ENCODE results near the gene IGFALS.

Gene IGFALS

DNA sequence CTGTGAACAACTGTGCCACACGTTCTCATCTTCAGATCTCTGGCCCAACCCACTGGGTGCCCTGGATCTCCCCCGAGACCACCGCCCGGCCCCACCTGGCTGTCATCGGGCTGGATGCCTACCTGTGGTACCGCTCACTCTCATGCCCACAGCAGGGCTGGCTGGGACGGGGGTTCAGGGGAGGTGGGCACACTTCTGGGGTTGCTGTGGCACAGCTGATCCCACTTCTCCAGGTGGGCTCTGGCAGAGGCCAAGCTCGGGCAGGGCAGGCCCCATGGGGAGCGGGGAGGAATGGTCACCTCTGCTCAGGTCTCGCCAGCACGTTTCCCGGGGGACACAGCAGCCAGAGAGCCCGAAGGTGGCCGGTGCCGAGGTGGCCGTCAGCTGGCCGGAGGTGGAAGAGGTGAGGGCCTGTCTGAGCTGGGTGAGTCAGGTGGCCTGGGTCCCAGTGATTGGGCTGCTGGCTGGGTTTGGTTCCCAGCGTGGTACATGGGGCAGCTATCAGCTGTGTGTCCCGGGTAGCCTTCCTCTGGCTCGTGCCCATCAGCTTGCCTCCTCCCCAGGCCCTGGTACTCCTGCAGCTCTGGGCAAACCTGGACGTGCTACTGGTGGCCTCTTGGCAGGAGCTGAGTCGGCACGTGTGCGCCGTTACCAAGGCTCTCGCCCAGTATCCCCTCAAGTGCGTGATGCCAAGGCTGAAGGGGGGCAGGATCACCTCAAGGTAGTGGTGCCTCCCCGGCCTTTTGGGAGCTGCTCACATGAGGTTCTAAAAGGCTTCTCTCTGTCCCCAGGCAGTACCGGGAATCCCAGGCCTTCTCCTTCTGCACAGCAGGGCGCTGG, 18.3 kb downstream of the IGFALS start:
- no peak for DNase-seq

DNA sequence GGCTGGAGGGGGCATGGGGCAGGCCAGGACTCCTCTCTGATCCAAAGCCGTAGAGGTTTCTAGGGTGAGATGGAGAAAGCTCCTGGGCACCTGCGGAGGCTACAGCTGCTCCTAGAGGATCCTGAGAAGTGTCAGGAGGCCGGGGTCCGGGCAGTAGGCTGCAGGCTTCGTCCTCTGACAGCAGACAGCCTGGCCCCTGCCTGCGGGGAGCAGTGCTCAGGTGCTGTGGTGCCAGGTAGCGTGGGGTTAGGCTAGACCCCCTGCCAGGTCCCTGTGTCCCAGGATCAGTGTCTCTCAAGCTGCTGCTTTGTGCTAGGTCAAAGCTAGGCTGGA, 19.1 kb downstream of the IGFALS start:
- DNase-seq, result no peak

DNA sequence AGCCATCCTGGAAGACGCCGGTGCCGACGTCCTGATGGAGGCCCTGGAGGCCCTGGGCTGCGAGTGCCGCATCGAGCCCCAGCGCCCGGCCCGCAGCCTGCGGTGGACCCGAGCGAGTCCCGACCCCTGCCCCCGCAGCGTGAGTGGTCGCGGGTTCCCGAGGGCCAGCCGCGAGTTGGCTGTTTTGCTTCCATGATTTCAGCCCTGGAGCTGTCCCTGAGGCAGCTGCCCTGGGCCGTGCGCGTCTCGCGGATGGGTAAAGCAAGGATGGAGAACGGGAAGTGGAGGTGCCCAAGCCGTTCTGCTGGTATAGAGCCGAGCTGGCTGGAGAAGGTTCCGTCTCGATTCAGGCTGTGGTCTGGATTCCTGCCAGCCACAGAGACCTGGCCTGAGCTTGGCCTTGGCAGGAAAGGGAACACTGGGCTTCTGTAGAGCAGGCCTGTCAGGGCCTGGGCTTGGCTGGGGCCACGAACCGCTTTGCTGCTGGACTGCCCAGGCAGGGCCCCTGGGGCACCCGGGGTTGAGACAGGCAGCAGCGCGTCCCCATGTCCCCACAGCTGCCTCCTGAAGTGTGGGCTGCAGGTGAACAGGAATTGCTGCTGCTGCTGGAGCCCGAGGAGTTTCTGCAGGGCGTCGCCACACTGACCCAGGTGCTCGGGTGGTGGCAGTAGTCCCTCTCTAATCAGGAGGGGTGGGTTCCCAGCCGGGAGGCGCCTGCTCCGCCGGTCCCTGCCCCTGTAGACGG, 19.6 kb downstream of the IGFALS start:
- peak in 1 of 2 donors; percentile 60 for DNase-seq

DNA sequence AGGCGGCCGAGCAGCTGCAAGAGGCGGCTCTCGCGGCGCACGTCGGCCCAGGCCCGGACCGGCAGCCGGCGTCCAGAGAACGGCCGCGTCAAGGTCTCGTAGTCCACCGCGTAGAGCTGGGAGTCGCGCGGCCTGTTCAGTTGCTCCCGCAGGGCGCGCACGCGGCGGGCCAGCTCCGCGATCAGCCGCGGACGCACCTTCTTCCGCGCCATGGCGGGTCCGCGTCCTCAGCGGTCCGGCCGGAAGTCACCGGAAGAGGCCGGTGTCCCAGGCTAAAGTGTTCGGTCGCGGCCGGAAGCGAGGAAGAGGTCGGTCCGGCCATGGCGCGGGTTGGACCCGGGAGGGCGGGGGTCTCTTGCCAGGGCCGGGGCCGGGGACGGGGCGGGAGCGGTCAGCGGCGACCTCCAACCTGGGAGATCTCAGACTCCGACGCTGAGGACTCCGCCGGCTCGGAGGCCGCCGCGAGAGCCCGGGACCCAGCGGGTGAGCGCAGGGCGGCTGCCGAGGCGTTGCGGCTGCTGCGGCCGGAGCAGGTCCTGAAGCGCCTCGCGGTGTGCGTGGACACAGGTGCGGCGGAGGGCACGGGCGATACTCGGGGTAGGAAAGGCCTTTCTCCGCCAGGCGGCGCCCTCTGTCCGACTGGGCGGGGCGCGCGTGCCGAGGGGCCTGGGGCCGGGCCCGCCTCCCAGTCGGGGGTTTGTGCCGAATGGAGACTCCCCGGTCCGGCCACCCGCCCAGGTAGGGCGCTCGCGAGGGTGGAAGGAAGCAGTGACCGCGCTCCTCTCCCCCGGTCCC, 20.4 kb downstream of the IGFALS start, which contains the start of gene MRPS34:
TSS of gene MRPS34 (minus strand) at position 227 of the 795 bp plus-strand sequence. CDS start at position 212, 15 bp downstream.
- DNase-seq, result peak; percentile 44 to 57

DNA sequence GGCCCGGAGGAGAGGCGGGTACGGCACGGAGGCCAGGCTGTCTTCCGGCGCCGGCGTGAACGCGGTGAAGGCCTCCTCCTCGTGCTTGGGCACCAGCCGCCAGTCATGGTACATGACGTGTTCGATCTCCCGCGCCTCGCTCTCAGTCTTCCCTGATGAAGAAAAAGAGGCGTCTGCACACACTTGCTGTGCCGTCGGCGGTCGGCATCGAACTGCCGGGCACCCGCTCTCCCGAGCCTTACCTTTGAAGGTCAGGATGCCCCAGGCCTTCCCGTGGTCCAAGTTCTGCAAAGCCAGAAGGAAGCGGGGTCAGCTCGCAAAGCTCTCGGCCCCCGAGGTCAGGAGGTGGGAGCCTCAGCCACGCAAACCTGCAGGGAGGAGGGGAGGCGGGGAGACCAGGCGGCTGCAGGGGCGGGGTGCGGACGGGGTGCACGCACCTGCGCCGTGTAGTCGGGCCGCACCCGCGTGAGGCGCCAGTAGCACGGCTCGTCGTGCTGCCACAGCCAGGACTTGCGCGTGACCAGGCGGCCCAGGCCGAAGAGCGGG, 21.1 kb downstream of the IGFALS start, which contains the start of gene EME2:
TSS of gene EME2 (plus strand) at position 449 of the 546 bp plus-strand sequence. CDS start 418 bp downstream, outside the sequence.
- no peak for DNase-seq

DNA sequence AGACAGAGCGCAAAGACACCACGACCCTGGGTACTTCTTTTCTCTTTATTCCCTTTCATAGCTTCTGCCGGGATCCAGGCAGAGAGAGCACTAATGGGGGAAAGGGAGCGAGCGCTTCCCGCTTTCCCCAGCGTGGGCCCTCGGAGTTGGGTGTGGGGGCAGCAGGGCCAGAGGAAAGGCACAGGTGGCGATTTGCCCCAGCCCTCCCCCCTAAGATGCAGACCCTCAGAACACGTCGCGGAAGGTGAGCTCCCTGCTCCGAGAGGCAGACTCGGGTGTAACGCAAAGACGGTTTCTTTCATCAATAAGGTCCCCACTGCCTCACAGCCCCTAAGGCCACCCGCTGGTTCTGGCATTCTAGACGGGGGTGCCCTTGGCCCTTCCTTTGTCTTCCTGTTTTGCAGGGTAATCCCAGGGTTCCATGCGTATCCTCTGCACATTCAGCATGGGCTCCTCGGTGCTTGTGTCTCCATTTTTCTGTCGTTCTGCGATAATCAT, 21.6 kb downstream of the IGFALS start:
- no peak for DNase-seq

DNA sequence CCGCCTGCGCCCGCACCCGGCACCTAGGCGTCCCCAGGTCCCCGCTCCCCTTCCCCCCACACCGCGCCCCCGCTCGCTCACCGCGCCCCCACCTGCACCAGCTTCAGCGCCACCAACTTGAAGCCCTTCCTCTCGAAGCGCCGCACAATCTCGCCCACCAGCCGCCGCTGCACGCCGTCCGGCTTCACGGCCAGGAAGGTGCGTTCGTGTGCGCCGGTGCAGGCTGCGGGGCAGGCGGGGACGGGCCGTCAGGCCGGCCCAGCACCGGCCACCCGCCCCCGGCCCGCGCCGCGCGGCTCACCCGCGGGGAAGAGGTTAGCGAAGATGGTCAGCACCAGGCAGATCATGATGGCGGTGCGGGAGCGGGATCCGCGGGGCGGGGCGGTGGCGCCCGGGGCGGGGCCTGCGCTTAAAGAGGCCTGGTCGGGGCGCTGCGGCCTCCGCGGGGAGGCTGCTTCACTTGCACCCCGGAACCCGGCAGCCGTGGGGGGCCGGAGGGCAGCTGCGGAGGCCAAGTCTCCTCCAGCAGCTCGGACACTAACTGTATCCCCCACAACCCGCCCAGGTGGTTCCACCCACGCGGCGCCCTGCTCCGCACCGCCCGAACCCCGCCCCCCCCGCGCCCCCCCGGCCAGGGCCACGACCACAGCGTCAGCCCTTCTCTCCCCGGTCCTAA, 22.2 kb downstream of the IGFALS start, which contains the start of gene NME3:
TSS of gene NME3 (minus strand) at position 356 of the 676 bp plus-strand sequence. CDS start at position 347, 9 bp downstream.
- DNase-seq, result peak; percentile 10 to 39

DNA sequence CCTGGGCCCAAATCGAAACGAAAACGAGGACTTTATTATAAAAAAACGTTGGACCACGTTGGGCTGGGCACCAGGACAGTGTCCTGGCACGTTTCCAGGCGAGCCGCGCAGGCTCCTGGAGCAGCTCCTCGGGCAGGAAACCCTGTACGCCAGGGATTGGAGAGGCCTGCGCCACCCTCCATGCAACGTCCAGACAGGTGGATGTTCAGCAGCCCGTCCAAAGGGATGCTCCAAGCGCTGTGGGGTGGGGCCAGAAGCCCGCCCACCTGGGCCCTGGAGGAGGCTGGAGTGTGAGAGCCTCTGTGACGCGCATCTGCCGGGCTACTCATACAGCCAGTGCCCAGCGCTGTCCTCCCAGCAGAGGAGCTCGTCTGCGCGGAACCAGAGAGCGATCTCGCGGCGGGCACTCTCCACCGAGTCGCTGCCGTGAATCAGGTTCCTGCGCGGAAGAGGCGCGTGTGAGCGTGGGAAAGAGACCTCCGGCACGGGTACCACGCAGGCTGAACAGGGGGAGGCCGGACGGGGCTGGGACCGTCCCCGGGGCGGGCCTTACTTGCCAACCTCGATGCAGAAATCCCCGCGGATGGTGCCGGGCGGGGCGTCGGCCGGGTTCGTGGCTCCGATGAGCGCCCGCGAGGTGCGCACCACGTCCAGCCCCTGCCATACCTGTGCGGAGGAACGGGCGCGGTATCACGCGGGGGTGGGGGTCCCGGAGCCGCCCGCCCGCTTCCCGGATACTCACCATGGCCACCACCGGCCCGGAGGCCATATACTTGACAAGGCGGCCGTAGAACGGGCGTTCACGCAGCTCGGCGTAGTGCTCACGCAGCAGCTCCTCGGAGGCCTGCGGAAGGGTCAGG, 22.9 kb downstream of the IGFALS start:
- DNase-seq, result no peak

DNA sequence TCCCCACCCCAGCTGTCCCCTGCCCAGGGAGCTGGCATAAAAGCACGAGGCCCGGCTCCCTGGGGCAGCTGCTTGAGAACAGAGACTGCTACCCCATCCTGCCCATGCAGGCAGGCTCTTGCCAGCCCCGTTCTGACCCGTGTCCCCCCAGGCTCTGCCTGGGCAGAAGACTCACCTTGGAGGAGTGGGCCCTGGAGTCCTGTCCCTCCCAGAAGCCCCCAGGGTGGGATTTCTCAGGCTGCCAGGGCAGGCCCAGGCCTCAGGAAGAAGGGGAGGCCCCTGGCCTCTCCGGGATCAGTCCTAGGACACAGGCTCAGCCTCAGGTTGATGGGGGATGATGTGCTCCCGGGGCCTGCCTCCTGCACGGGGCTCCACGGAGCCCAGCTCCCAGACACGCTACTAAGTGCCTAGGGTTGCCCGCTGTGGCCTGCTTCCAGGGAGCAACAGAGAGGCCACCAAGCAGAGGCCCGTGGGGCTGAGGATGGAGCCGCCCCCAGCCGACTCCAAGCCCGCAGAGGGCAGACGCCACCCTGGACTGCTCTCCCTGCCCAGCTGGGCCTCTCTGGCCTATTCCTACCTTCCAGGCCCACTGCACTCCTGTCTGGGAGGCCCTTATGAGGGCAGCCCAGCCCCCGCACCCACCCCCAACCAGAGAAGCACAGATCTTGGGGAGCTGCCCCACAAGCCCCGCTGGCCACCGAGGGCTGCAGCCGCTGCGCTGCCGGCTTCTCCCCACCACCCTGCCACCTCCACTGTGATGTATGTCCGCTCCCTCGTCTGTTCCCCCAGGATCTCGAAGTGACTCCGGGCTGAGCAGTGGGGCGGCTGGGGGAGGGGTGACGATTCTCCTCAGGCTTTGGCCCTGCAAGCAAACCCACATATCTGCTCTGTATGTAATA, 23.9 kb downstream of the IGFALS start:
- no peak for DNase-seq

DNA sequence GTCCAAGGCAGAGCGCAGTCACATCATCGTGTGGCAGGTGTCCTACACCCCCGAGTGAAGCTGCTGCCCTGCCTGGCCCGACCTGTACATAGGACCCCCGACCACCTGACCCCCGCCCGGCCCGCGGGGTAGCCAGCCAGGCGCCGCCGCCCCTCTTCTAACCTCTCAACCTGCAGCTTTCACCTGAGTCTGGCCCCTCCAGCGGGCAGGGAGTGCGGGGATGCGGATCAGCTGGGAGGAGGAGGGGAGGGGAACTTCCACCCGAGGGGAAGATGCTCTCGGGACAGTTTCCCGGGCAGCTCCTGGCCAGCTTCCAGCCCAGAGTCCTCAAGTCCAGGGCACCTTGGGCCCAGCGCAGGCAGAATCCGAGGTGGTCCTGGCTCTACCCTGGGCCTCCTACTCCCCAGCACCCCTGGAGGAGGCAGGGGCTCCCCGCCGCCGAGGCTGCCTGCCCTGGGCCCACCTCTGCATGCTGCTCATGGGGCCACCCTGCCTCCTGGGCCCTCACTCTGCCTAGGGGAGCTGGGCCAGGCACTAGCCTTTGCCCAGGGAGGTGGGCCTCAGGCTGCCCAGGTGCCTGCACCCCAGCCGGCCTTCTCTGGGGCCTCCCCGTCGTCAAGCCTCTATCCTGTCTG, 24.6 kb downstream of the IGFALS start:
- DNase-seq, result no peak

DNA sequence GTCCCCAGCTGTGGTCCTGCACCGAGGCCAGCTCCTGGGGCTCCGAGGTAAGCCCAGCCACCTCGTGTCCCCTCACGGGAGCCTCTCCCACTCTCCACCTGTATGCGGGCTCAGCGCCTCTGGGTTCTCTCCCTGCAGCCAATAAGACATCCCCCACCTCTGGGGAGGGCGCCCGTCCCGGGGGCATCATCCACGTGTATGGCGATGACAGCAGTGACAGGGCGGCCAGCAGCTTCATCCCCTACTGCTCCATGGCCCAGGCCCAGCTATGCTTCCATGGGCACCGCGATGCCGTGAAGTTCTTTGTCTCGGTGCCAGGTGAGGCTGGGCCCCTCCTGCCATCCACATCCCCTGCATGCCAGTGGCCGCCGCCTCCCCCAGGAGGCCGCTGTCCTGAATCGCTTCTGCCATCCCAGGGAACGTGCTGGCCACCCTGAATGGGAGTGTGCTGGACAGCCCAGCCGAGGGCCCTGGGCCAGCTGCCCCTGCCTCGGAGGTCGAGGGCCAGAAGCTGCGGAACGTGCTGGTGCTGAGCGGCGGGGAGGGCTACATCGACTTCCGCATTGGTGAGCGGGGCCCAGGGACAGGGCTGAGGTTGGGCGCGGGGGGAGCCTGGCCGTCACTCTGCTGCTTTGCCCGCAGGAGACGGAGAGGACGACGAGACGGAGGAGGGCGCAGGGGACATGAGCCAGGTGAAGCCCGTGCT, 25.3 kb downstream of the IGFALS start:
- no peak for DNase-seq

DNA sequence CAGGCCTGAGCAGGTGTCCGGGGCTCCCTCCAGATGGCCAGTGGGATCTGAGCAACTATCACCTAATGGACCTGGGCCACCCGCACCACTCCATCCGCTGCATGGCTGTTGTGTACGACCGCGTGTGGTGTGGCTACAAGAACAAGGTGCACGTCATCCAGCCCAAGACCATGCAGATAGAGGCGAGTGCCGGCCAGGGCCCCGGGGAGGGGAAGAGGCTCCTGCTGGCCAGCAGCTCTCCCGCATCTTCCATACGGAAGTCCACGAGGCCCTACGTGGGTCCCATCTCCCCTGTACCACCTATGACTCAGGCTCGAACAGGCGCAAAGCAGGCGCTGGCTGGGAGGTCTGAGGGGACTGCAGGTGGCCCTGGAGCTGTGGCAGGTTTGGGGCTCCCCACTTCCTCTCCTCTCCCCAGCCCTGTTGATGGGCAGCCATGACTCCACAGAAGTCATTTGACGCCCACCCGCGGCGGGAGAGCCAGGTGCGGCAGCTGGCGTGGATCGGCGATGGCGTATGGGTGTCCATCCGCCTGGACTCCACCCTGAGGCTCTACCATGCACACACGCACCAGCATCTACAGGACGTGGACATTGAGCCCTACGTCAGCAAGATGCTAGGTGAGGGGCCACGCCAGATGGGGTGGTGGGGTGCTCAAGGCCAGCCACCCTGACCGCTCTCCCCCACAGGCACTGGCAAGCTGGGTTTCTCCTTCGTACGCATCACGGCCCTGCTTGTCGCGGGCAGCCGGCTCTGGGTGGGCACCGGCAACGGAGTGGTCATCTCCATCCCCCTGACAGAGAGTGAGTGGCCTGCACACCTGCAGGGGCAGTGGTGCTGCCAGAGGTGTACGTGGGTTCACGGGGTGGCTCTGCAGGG, 26.1 kb downstream of the IGFALS start:
- no peak for DNase-seq

DNA sequence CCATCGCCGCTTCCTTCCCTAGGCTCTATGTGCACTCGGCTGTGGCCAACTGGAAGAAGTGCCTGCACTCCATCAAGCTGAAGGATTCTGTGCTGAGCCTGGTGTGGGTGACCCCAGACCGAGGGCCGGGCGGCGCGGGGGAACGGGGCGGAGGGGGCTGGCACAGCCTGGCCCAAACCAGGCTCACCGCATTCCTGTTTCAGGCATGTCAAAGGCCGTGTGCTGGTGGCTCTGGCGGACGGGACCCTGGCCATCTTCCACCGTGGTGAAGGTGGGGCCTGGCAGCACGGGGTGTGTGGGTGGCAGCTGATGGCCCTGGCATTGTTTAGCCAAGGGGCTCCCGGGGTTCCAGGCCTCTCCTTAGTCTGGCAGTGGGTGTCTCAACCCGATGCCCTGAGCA, 26.8 kb downstream of the IGFALS start:
- no peak for DNase-seq

DNA sequence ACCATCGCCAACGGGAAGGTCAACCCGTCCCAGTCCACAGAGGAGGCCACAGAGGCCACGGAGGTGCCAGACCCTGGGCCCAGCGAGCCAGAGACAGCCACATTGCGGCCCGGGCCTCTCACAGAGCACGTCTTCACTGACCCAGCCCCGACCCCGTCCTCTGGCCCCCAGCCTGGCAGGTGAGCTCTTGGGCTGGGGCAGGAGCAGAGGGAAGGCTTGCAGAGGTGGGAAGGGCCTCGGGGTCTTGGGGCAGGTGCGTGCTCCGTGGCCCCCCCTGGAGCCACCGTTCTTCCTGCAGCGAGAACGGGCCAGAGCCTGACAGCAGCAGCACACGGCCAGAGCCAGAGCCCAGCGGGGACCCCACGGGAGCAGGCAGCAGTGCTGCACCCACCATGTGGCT, 27.3 kb downstream of the IGFALS start:
- DNase-seq, result no peak

DNA sequence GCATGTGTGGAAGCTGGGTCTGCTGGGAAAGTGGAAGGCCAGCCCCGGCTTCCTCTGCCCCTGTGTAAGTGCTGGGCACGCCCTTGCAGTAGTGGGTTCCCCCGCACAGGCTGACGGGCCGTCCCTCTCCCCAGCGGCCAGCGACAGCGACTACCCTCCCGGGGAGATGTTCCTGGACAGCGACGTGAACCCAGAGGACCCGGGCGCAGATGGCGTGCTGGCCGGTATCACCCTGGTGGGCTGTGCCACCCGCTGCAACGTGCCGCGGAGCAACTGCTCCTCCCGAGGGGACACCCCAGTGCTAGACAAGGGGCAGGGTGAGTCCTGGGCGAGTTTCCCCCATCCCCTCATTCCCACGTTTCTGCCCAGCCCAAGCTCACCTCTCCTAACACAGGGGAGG, 27.7 kb downstream of the IGFALS start:
- DNase-seq, result no peak

DNA sequence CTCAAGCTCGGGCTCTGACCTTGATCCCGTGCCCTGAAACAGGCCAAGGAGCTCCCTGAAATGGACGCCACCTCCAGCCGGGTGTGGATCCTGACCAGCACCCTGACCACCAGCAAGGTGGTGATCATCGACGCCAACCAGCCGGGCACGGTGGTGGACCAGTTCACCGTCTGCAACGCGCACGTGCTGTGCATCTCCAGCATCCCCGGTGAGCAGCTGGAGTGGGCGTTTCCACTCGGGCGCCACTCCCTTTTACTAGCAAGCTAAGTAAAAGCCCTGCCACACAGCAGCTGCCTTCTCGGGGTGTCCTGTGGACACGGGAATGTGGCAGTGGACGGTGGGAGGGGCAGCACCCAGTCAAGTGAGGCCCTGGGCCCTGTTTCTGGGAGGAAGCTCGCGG, 28.5 kb downstream of the IGFALS start:
- DNase-seq, result no peak

Data from bone marrow (tissue), 2 donors.